GM10248 (cell line): ENCODE measurements around the gene APOO.

ENCODE experiments used
- CTCF ChIA-PET: fragments of 300-600 bp; sonication (Branson Sonifier 250); formaldehyde crosslinking; extraction: SDS; loops from one replicate; lab custom pipeline; 2021; ENCODE audit warnings: antibody characterized with exemption; lab: Yijun Ruan, JAX
- POLR2A ChIA-PET: fragments of 350-650 bp; sonication (Branson Sonifier 250); formaldehyde crosslinking; extraction: SDS; loops from one replicate; lab custom pipeline; 2020; ENCODE audit warnings: antibody characterized with exemption; lab: Yijun Ruan, JAX
- DNase-seq: peaks from one replicate; pipeline ENCODE4 v3.0.0; 2012; ENCODE audit errors: extremely low spot score
- TF ChIP-seq, protein P1 (sequence below): IDR thresholded peaks from 2 replicates; pipeline ENCODE4 v1.5.1; 2012; ENCODE audit warnings: mild to moderate bottlenecking, low read depth; ENCODE audit errors: extremely low read depth, missing control alignments, control extremely low read depth

APOO gene

GRCh38 chrX:23908219-23909004 is 674 bp upstream of the APOO start:
- no peak for DNase-seq
- ChIA-PET CTCF (interaction anchor here (0.7 to 4.6 kb wide), 22 partner anchors 8 to 334 kb away, joined by 3 to 23 read pairs (median 4); partner anchors contain the start of genes ACOT9, EIF2S3, KLHL15 and SAT1), POLR2A (interaction anchor here (1.5 kb wide), 1 partner anchor 117 kb away, joined by 3 read pairs; no protein-coding TSS in a partner anchor)
- TF ChIP-seq, protein P1, sequence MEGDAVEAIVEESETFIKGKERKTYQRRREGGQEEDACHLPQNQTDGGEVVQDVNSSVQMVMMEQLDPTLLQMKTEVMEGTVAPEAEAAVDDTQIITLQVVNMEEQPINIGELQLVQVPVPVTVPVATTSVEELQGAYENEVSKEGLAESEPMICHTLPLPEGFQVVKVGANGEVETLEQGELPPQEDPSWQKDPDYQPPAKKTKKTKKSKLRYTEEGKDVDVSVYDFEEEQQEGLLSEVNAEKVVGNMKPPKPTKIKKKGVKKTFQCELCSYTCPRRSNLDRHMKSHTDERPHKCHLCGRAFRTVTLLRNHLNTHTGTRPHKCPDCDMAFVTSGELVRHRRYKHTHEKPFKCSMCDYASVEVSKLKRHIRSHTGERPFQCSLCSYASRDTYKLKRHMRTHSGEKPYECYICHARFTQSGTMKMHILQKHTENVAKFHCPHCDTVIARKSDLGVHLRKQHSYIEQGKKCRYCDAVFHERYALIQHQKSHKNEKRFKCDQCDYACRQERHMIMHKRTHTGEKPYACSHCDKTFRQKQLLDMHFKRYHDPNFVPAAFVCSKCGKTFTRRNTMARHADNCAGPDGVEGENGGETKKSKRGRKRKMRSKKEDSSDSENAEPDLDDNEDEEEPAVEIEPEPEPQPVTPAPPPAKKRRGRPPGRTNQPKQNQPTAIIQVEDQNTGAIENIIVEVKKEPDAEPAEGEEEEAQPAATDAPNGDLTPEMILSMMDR, result no peak

DNA sequence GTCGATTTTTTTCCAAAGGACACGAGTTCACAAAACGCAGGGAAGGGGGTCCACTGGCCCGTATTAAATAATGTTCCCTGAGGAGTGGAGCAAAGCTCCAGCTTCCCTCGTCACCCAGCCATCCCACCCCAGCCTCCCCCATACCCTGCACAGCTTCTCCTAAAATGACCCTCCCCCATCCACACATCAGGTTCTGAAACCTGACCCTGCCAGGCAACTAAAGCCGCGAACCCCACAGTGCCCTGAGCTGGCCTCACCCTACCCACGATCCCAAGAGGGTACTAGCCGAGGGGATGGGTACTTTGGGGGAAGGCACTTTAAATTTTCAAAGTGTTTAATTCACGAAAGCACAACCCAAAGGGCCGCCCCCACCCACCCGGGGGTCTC is 634 bp downstream of the APOO start:
- CTCF ChIA-PET, result interaction anchor here (1.0 to 4.6 kb wide), 11 partner anchors 31 to 213 kb away, joined by 3 to 23 read pairs (median 4); partner anchors contain the start of genes EIF2S3 and SAT1
- POLR2A ChIA-PET, result interaction anchor here (1.5 kb wide), 1 partner anchor 119 kb away, joined by 3 read pairs; no protein-coding TSS in a partner anchor
- DNase-seq, result no peak
- TF ChIP-seq, protein P1, result no peak

- DNase-seq, result no peak
- ChIA-PET CTCF (interaction anchor here (1.2 kb wide), 1 partner anchor 210 kb away, joined by 3 read pairs; no protein-coding TSS in a partner anchor), POLR2A (no interaction called here)
- TF ChIP-seq, protein P1, result no peak
These were observed 3.6 kb downstream of the APOO start for GRCh38 chrX:23904096-23904495.

- TF ChIP-seq, protein P1, result peak; percentile 40
- DNase-seq, result peak; percentile 28
- ChIA-PET POLR2A (interaction anchor here (2.4 kb wide), 1 partner anchor 119 kb away, joined by 28 read pairs; the partner anchor contains the start of gene SAT1), CTCF (interaction anchor here (0.6 to 3.4 kb wide), 55 partner anchors 10 to 1917 kb away, joined by 3 to 64 read pairs (median 5); partner anchors contain the start of genes ACOT9, EIF2S3, PRDX4 and SAT1)
These were observed 5.3 kb downstream of the APOO start for GRCh38 chrX:23902419-23902818.

DNA sequence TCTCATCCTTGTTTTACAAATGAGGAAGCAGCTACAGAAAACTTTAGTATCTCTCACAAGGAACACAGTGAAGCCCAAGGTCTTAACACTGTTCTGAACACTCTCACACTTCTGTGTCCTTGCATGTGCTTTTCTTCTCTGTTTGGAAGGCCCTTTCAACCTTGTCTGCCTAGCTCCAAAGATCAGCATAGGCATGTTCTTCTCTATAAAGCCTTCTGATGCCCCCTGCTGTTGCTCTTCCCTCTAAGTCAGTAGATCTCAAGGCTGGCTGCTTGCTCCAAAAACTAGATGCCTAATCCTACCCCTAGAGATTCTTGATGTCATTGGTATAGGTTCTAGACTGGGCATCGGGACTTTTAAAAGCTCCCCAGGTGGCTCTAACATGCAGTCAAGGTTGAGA is 5.9 kb downstream of the APOO start:
- TF ChIP-seq, protein P1, result peak; percentile 55
- peak; percentile 52 for DNase-seq
- CTCF ChIA-PET, result interaction anchor here (0.6 to 3.4 kb wide), 61 partner anchors 10 to 1917 kb away, joined by 3 to 64 read pairs (median 5); partner anchors contain the start of genes ACOT9, EIF2S3, PRDX4 and SAT1
- POLR2A ChIA-PET, result interaction anchor here (0.5 to 2.4 kb wide), 2 partner anchors 103 to 118 kb away, joined by 3 to 28 read pairs; partner anchors contain the start of gene SAT1

DNA sequence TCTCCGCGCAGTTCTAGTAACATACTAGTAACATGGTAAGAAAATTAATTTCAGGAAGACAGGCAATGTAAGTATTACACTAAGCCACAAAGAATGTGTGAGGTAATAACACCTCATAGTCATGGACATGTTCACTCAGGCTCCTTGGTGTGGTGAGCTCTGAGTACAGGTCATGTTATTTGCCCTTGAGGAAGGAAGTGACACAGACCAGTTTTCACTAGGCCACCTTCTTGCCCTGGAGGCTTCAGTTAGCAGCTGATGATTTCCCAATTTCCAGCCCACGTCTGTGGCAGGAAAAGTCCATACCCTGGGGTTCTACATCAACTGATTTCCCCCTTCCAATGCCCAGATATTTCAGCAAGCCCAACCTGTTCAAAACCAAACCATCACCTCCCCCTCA is 6.7 kb downstream of the APOO start:
- TF ChIP-seq, protein P1, result no peak
- DNase-seq, result no peak
- ChIA-PET POLR2A (interaction anchor here (0.6 to 2.4 kb wide), 2 partner anchors 117 to 180 kb away, joined by 3 to 28 read pairs; partner anchors contain the start of gene SAT1), CTCF (interaction anchor here (0.8 to 3.4 kb wide), 27 partner anchors 10 to 1765 kb away, joined by 3 to 64 read pairs (median 6); partner anchors contain the start of genes EIF2S3, PRDX4 and SAT1)
